ENCODE results near the gene HUNK. TPM values are rescaled to one million over a fixed set of nuclear protein-coding genes. Genes with fewer than 3 reads are reported as not detected.

Gene HUNK
- total and polyA plus RNA-seq, 2 donors (not counting 1 experiment from before 2014, with no cell fraction given) = 0.01 to 0.07 TPM

- no peak overlapping the region for H3K4me3 ChIP-seq (ENCODE audit: control extremely low read depth in 1 of 5, extremely low read depth in 1 of 5, insufficient read depth in 1 of 5, low read depth in 2 of 5, low read length in 4 of 5)
- peaks cover 9% of the 10 kb centered on the region for H3K27me3 Mint-ChIP-seq
- DNase-seq = no peak
- H3K36me3 ChIP-seq (replicated peaks in 1 of 2; ENCODE audit: control extremely low read depth in 1 of 2, control insufficient read depth in 1 of 2, extremely low read depth in 1 of 2, insufficient read depth in 2 of 2, low read length in 1 of 2) = no peaks in the 10 kb centered on the region
- intact Hi-C loops (cut with micrococcal nuclease) = no loop called here
- H2AFZ ChIP-seq (ENCODE audit: insufficient read depth, low read depth, low read length, poor library complexity, severe bottlenecking) = no peak overlapping the region
- ChIA-PET POLR2A (no interaction called here), CTCF (no interaction called here)
- no peak overlapping the region for H3K4me2 ChIP-seq (replicated peaks; ENCODE audit: low read depth, low read length, poor library complexity, severe bottlenecking)
- no peaks in the 10 kb centered on the region for H3K79me2 ChIP-seq (ENCODE audit: control insufficient read depth, insufficient read depth, low read length)
- H3K9me3 ChIP-seq (ENCODE audit: control extremely low read depth in 1 of 3, control insufficient read depth in 2 of 3, insufficient read depth in 1 of 3, low read length in 2 of 3) = no peaks in the 10 kb centered on the region
- H3K4me1 Mint-ChIP-seq = no peaks in the 10 kb centered on the region
- H3K27me3 ChIP-seq (replicated peaks in 1 of 4; ENCODE audit: control extremely low read depth in 1 of 4, control insufficient read depth in 3 of 4, insufficient read depth in 4 of 4, low read length in 3 of 4) = peaks cover 0 to 2% (median 0%) of the 10 kb centered on the region in 4 experiments
- TF ChIP-seq EZH2 (IDR thresholded peaks at IDR 0.05; ENCODE audit: borderline replicate concordance, insufficient read depth, low read depth, low read length, poor library complexity, severe bottlenecking) = no peak
- TF ChIP-seq, protein P1, sequence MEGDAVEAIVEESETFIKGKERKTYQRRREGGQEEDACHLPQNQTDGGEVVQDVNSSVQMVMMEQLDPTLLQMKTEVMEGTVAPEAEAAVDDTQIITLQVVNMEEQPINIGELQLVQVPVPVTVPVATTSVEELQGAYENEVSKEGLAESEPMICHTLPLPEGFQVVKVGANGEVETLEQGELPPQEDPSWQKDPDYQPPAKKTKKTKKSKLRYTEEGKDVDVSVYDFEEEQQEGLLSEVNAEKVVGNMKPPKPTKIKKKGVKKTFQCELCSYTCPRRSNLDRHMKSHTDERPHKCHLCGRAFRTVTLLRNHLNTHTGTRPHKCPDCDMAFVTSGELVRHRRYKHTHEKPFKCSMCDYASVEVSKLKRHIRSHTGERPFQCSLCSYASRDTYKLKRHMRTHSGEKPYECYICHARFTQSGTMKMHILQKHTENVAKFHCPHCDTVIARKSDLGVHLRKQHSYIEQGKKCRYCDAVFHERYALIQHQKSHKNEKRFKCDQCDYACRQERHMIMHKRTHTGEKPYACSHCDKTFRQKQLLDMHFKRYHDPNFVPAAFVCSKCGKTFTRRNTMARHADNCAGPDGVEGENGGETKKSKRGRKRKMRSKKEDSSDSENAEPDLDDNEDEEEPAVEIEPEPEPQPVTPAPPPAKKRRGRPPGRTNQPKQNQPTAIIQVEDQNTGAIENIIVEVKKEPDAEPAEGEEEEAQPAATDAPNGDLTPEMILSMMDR (IDR thresholded peaks at IDR 0.05) = no peak
- H3K4me3 Mint-ChIP-seq = no peak overlapping the region
- H3K27ac Mint-ChIP-seq = no peak overlapping the region
- H3K27ac ChIP-seq (ENCODE audit: low read length in 2 of 2) = no peak overlapping the region
- no peaks in the 10 kb centered on the region for H4K20me1 ChIP-seq (ENCODE audit: control insufficient read depth, insufficient read depth, low read length, poor library complexity, severe bottlenecking)
- 74% methylated on average over 8 of the region's 10 CpGs for WGBS (ENCODE audit: insufficient coverage)
- H3K4me1 ChIP-seq (ENCODE audit: control insufficient read depth in 2 of 2, insufficient read depth in 2 of 2, low read length in 2 of 2) = no peaks in the 10 kb centered on the region
- ATAC-seq (ENCODE audit: low read depth) = no peak
- H3K9me3 Mint-ChIP-seq (ENCODE audit: insufficient read depth) = no peaks in the 10 kb centered on the region
- no peak overlapping the region for H3K9ac ChIP-seq (ENCODE audit: low read length)
These were observed 121.3 kb downstream of the HUNK start for GRCh38 chr21:31993826-31994825.

DNA sequence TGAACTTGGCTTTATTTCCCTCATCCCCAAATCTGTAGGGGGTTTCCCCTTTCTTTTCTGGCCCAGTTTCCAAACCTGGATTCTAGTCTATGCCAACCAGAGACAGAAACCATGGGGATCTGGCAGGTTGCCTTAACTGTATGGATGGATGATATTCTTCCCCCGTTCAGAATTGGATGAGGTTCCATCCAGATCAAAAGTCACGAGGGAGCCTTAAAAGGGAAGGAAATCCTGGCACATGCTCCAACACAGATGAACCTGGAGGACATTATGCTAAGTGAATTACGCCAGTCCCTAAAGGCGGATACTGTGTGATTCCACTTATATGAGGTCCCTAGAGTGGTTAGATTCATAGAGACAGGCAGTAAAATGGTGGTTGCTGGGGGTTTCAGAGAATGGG lies 124.4 kb downstream of the HUNK start:
- ATAC-seq (ENCODE audit: low read depth) (no peak), DNase-seq (no peak)
- POLR2A ChIA-PET = no interaction called here
- no peaks in the 10 kb centered on the region for H3K9me3 ChIP-seq (ENCODE audit: control extremely low read depth in 1 of 3, control insufficient read depth in 2 of 3, insufficient read depth in 1 of 3, low read length in 2 of 3)
- WGBS (ENCODE audit: insufficient coverage) = 83% methylated on average over 4 of the region's 4 CpGs
- Mint-ChIP-seq H3K27me3 (peaks cover 5% of the 10 kb centered on the region), H3K27ac (no peak overlapping the region), H3K9me3 (ENCODE audit: insufficient read depth) (no peaks in the 10 kb centered on the region), H3K4me3 (no peak overlapping the region), H3K4me1 (no peaks in the 10 kb centered on the region)
- no peaks in the 10 kb centered on the region for H3K79me2 ChIP-seq (ENCODE audit: control insufficient read depth, insufficient read depth, low read length)
- TF ChIP-seq, protein P1 (IDR thresholded peaks at IDR 0.05) = no peak
- no peak for TF ChIP-seq EZH2 (IDR thresholded peaks at IDR 0.05; ENCODE audit: borderline replicate concordance, insufficient read depth, low read depth, low read length, poor library complexity, severe bottlenecking)
- no peaks in the 10 kb centered on the region for H3K36me3 ChIP-seq (replicated peaks in 1 of 2; ENCODE audit: control extremely low read depth in 1 of 2, control insufficient read depth in 1 of 2, extremely low read depth in 1 of 2, insufficient read depth in 2 of 2, low read length in 1 of 2)
- no peak overlapping the region for H3K4me3 ChIP-seq (ENCODE audit: control extremely low read depth in 1 of 5, extremely low read depth in 1 of 5, insufficient read depth in 1 of 5, low read depth in 2 of 5, low read length in 4 of 5)
- no peak overlapping the region for H3K4me2 ChIP-seq (replicated peaks; ENCODE audit: low read depth, low read length, poor library complexity, severe bottlenecking)
- no peak overlapping the region for H3K9ac ChIP-seq (ENCODE audit: low read length)
- H2AFZ ChIP-seq (ENCODE audit: insufficient read depth, low read depth, low read length, poor library complexity, severe bottlenecking) = no peak overlapping the region
- intact Hi-C loops (cut with micrococcal nuclease) = no loop called here
- H4K20me1 ChIP-seq (ENCODE audit: control insufficient read depth, insufficient read depth, low read length, poor library complexity, severe bottlenecking) = no peaks in the 10 kb centered on the region
- H3K27me3 ChIP-seq (replicated peaks in 1 of 4; ENCODE audit: control extremely low read depth in 1 of 4, control insufficient read depth in 3 of 4, insufficient read depth in 4 of 4, low read length in 3 of 4) = peaks cover 0 to 2% (median 0%) of the 10 kb centered on the region in 4 experiments
- H3K27ac ChIP-seq (ENCODE audit: low read length in 2 of 2) = no peak overlapping the region
- CTCF ChIA-PET = no interaction called here
- no peaks in the 10 kb centered on the region for H3K4me1 ChIP-seq (ENCODE audit: control insufficient read depth in 2 of 2, insufficient read depth in 2 of 2, low read length in 2 of 2)

All from B cell (primary cell).